Measurements from ENCODE around the gene KRTAP5-10.
A peak's percentile ranks its signal among the peaks of the same experiment; 100 is the strongest.
"Not testable (repeated sequence)": the region's sequence is repeated elsewhere in the genome, so short reads cannot be mapped to it uniquely, and the experiment has no call there.

The KRTAP5-10 gene

GRCh38 chr11:71588822-71589545 is 23.6 kb downstream of the KRTAP5-10 start:
- H3K9ac ChIP-seq (ENCODE audit: low read length in 2 of 2); H3K27ac ChIP-seq (ENCODE audit: low read length); H3K9me3 ChIP-seq (ENCODE audit: control insufficient read depth in 2 of 2, low read length in 2 of 2); H3K36me3 ChIP-seq (ENCODE audit: control insufficient read depth in 2 of 2, insufficient read depth in 2 of 2, low read length in 2 of 2); H3K27me3 ChIP-seq (ENCODE audit: control insufficient read depth in 1 of 2, insufficient read depth in 2 of 2, low read length in 2 of 2); H3K4me1 ChIP-seq (ENCODE audit: control insufficient read depth, insufficient read depth, low read length); H3K4me3 ChIP-seq (ENCODE audit: low read length in 2 of 2): not testable (repeated sequence)

DNA sequence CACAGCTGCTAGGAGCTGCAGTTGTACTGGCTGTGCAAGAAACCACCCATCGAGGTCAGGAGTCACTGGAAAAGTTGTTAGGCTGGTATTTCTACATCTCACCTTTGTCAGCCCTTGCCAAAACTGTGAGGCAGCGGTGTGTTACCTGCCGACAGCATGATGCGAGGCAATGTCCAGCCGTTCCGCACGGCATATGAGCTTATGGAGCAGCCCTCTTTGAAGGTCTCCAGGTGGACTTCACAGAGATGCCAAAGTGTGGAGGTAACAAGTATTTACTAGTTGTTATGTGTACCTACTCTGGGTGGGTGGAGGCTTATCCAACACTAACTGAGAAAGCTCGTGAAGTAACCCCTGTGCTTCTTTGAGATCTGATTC is 24.2 kb downstream of the KRTAP5-10 start:
- H3K36me3 ChIP-seq (ENCODE audit: control insufficient read depth in 2 of 2, insufficient read depth in 2 of 2, low read length in 2 of 2); H3K9me3 ChIP-seq (ENCODE audit: control insufficient read depth in 2 of 2, low read length in 2 of 2); H3K9ac ChIP-seq (ENCODE audit: low read length in 2 of 2); H3K4me3 ChIP-seq (ENCODE audit: low read length in 2 of 2); H3K27me3 ChIP-seq (ENCODE audit: control insufficient read depth in 1 of 2, insufficient read depth in 2 of 2, low read length in 2 of 2); H3K27ac ChIP-seq (ENCODE audit: low read length); H3K4me1 ChIP-seq (ENCODE audit: control insufficient read depth, insufficient read depth, low read length): not testable (repeated sequence)

- H3K27ac ChIP-seq (ENCODE audit: low read length); H3K9me3 ChIP-seq (ENCODE audit: control insufficient read depth in 2 of 2, low read length in 2 of 2); H3K36me3 ChIP-seq (ENCODE audit: control insufficient read depth in 2 of 2, insufficient read depth in 2 of 2, low read length in 2 of 2); H3K4me1 ChIP-seq (ENCODE audit: control insufficient read depth, insufficient read depth, low read length); H3K4me3 ChIP-seq (ENCODE audit: low read length in 2 of 2); H3K9ac ChIP-seq (ENCODE audit: low read length in 2 of 2); H3K27me3 ChIP-seq (ENCODE audit: control insufficient read depth in 1 of 2, insufficient read depth in 2 of 2, low read length in 2 of 2): not testable (repeated sequence)
Observed at GRCh38 chr11:71603221-71603620, 37.9 kb downstream of the KRTAP5-10 start.

GRCh38 chr11:71604798-71605488 is 39.6 kb downstream of the KRTAP5-10 start:
- not testable (repeated sequence) for H3K27me3 ChIP-seq (ENCODE audit: control insufficient read depth in 1 of 2, insufficient read depth in 2 of 2, low read length in 2 of 2); H3K9me3 ChIP-seq (ENCODE audit: control insufficient read depth in 2 of 2, low read length in 2 of 2); H3K4me3 ChIP-seq (ENCODE audit: low read length in 2 of 2); H3K36me3 ChIP-seq (ENCODE audit: control insufficient read depth in 2 of 2, insufficient read depth in 2 of 2, low read length in 2 of 2); H3K9ac ChIP-seq (ENCODE audit: low read length in 2 of 2); H3K4me1 ChIP-seq (ENCODE audit: control insufficient read depth, insufficient read depth, low read length); H3K27ac ChIP-seq (ENCODE audit: low read length)

DNA sequence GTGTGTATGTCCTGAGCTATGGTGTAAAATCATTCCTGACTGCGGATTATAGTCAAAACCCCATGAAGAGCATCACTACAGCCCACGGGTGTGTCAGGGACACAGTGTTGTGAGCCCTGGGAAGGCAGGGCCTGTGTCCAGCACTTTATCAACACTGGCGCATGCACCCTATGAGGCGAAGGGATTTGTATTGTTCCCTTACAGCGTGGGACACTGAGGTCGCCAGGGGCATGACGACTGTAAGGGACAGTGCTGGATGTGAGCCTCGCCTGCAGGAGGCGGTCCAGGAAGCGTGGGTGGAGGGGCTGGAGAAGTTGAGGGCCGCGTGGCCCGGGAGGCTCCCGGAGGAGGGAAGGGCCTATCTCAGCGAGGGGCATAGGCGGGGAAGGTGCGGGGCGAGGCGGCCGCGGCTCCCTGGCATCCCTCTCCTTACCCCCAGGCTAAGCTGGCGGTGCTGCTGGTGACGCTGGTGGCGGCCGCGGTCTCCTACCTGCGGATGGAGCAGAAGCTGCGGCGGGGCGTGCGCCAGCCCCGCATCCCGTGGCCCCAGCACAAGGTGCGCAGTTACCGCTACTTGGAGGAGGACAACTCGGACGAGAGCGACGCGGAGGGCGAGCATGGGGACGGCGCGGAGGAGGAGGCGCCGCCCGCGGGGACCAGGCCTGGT is 41.6 kb downstream of the KRTAP5-10 start:
- not testable (repeated sequence) for H3K36me3 ChIP-seq (ENCODE audit: control insufficient read depth in 2 of 2, insufficient read depth in 2 of 2, low read length in 2 of 2); H3K4me1 ChIP-seq (ENCODE audit: control insufficient read depth, insufficient read depth, low read length); H3K27me3 ChIP-seq (ENCODE audit: control insufficient read depth in 1 of 2, insufficient read depth in 2 of 2, low read length in 2 of 2); H3K9me3 ChIP-seq (ENCODE audit: control insufficient read depth in 2 of 2, low read length in 2 of 2); H3K27ac ChIP-seq (ENCODE audit: low read length); H3K9ac ChIP-seq (ENCODE audit: low read length in 2 of 2)
- peak overlapping the region in 1 of 2 donors; percentile 35 for H3K4me3 ChIP-seq (ENCODE audit: low read length in 2 of 2)

- H3K27me3 ChIP-seq (ENCODE audit: control insufficient read depth in 1 of 2, insufficient read depth in 2 of 2, low read length in 2 of 2); H3K9me3 ChIP-seq (ENCODE audit: control insufficient read depth in 2 of 2, low read length in 2 of 2); H3K4me1 ChIP-seq (ENCODE audit: control insufficient read depth, insufficient read depth, low read length); H3K9ac ChIP-seq (ENCODE audit: low read length in 2 of 2); H3K27ac ChIP-seq (ENCODE audit: low read length); H3K36me3 ChIP-seq (ENCODE audit: control insufficient read depth in 2 of 2, insufficient read depth in 2 of 2, low read length in 2 of 2): not testable (repeated sequence)
- H3K4me3 ChIP-seq (ENCODE audit: low read length in 2 of 2): peak overlapping the region in 1 of 2 donors; percentile 35
Observed at GRCh38 chr11:71607520-71608216, 42.3 kb downstream of the KRTAP5-10 start.

DNA sequence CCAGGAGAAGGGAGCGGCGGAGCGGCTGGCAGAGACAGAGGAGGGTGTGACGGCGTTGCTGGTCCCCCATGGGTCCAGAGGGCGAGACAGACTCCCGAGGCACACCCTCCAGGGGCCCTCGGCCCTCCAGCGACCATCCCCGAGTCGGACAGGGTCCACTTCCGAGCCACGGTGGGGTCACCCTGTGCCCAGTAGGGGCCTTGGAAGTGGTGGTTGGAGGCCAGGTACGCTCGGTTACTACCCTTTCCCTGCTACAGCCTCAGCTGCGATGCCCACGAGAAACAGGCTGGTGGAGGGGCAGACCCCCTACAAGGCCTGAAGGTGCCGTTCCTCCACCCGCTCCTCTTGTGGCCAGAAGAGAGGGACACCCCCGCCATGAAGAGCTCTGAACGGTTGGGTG is 42.9 kb downstream of the KRTAP5-10 start:
- H3K27ac ChIP-seq (ENCODE audit: low read length); H3K36me3 ChIP-seq (ENCODE audit: control insufficient read depth in 2 of 2, insufficient read depth in 2 of 2, low read length in 2 of 2); H3K4me1 ChIP-seq (ENCODE audit: control insufficient read depth, insufficient read depth, low read length); H3K9me3 ChIP-seq (ENCODE audit: control insufficient read depth in 2 of 2, low read length in 2 of 2); H3K27me3 ChIP-seq (ENCODE audit: control insufficient read depth in 1 of 2, insufficient read depth in 2 of 2, low read length in 2 of 2); H3K9ac ChIP-seq (ENCODE audit: low read length in 2 of 2); H3K4me3 ChIP-seq (ENCODE audit: low read length in 2 of 2): not testable (repeated sequence)

GRCh38 chr11:71611218-71611910 is 46.0 kb downstream of the KRTAP5-10 start:
- H3K27me3 ChIP-seq (ENCODE audit: control insufficient read depth in 1 of 2, insufficient read depth in 2 of 2, low read length in 2 of 2); H3K36me3 ChIP-seq (ENCODE audit: control insufficient read depth in 2 of 2, insufficient read depth in 2 of 2, low read length in 2 of 2); H3K9ac ChIP-seq (ENCODE audit: low read length in 2 of 2): not testable (repeated sequence)

GRCh38 chr11:71613931-71614330 is 48.6 kb downstream of the KRTAP5-10 start:
- not testable (repeated sequence) for H3K36me3 ChIP-seq (ENCODE audit: control insufficient read depth in 2 of 2, insufficient read depth in 2 of 2, low read length in 2 of 2); H3K9ac ChIP-seq (ENCODE audit: low read length in 2 of 2); H3K4me1 ChIP-seq (ENCODE audit: control insufficient read depth, insufficient read depth, low read length); H3K27ac ChIP-seq (ENCODE audit: low read length); H3K27me3 ChIP-seq (ENCODE audit: control insufficient read depth in 1 of 2, insufficient read depth in 2 of 2, low read length in 2 of 2); H3K4me3 ChIP-seq (ENCODE audit: low read length in 2 of 2); H3K9me3 ChIP-seq (ENCODE audit: control insufficient read depth in 2 of 2, low read length in 2 of 2)

More at GRCh38 chr11:71611218-71611910, 46.0 kb downstream of the KRTAP5-10 start:
- not testable (repeated sequence) for H3K4me1 ChIP-seq (ENCODE audit: control insufficient read depth, insufficient read depth, low read length); H3K9me3 ChIP-seq (ENCODE audit: control insufficient read depth in 2 of 2, low read length in 2 of 2); H3K27ac ChIP-seq (ENCODE audit: low read length); H3K4me3 ChIP-seq (ENCODE audit: low read length in 2 of 2)

DNA sequence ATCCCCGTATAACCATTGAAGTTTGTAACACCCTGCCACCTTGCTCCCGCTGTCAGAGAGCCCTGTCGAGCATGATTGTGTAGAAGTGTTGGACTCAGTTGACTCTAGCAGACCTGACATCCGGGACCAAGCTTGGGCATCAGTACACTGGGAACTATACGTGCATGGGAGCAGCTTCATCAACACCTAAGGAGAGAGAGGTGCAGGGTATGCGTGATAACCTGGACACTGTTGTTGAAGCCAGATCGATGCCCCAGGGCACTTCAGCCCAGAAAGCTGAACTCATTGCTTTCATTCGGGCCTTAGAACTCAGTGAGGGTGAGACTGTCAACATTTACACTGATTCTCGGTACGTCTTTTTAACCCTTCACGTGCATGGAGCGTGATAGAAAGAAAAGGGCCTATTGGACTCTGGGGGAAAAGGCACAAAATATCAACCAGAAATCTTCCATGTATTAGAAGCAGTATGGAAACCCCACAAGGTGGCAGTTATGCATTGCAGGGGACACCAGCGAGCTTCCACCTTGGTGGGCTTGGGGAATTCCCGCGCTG is 49.1 kb downstream of the KRTAP5-10 start:
- H3K27me3 ChIP-seq (ENCODE audit: control insufficient read depth in 1 of 2, insufficient read depth in 2 of 2, low read length in 2 of 2); H3K36me3 ChIP-seq (ENCODE audit: control insufficient read depth in 2 of 2, insufficient read depth in 2 of 2, low read length in 2 of 2); H3K4me1 ChIP-seq (ENCODE audit: control insufficient read depth, insufficient read depth, low read length); H3K9me3 ChIP-seq (ENCODE audit: control insufficient read depth in 2 of 2, low read length in 2 of 2); H3K9ac ChIP-seq (ENCODE audit: low read length in 2 of 2); H3K27ac ChIP-seq (ENCODE audit: low read length); H3K4me3 ChIP-seq (ENCODE audit: low read length in 2 of 2): not testable (repeated sequence)

Data from stomach smooth muscle (tissue), 2 donors.